Epithelial cell of esophagus (primary cell): ENCODE data around the gene FAM131A.

ENCODE experiments used
- DNase-seq: peaks from one replicate; pipeline ENCODE4 v3.0.0; 2010; ENCODE audit warnings: low read depth
- H3K4me3 ChIP-seq: 2 replicates; pipeline ENCODE4 v1.5.1; 2011; ENCODE audit warnings: mild to moderate bottlenecking, low read length, control low read depth
- CTCF ChIP-seq: IDR thresholded peaks from 2 replicates; pipeline ENCODE4 v1.5.1; 2011; ENCODE audit warnings: low read depth, mild to moderate bottlenecking, low read length, control low read depth, inconsistent platforms; ENCODE audit not compliant: insufficient read depth; ENCODE audit errors: missing control alignments

The FAM131A gene

DNA sequence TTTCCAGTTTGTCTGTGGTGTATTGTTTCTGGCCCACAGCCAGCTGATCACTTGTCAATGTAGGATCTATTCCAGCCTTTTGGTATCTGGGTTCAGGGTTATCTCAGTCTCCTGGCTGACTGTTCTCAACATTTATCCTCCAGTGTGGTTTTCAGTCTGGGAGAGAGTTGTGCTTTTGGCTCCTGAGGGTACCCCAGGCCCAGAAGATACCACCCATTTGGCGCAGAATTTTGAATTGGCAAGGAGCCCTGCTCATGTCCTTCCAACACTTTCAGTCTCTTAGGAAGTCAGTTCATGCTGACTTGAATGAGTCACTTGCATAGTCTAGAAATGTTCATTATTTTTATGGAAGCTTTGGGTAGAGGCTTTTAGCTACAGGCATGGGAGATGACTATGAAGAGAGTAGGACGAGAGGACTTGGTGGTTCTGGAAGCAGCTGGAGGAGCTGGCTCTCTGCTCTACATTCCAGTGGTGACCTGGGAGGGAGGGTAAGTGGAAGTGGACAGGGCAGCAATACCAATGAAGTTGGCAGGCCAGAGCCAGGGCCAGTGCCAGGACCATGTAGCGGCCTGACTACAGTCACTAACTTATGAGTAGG, 31.3 kb downstream of the FAM131A start:
- no peak for DNase-seq
- no peak overlapping the region for H3K4me3 ChIP-seq
- TF ChIP-seq CTCF, result no peak

DNA sequence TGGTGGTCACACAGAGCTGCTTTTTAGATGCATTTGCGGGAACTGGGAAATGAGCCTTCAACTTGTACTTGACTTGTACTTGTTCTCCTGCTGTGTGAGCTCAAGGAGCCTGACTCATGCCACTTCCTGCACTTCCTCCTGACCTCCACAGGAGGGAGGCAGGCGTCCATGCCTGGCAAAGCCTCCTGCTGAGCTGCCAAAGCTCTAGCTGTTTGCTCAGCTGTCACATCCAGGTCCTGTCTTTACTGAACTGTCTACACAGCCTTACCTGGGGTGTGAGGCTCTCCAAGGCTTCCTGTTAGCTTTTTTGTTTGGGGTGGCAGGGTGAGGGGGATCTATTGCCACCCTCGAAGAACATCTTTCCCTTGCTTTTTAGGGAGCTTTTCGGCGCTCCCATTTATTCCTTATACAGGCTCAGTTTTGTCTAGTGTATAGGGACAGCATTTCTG, 34.2 kb downstream of the FAM131A start:
- DNase-seq, result peak; percentile 88
- H3K4me3 ChIP-seq, result no peak overlapping the region
- TF ChIP-seq CTCF, result peak; percentile 100

DNA sequence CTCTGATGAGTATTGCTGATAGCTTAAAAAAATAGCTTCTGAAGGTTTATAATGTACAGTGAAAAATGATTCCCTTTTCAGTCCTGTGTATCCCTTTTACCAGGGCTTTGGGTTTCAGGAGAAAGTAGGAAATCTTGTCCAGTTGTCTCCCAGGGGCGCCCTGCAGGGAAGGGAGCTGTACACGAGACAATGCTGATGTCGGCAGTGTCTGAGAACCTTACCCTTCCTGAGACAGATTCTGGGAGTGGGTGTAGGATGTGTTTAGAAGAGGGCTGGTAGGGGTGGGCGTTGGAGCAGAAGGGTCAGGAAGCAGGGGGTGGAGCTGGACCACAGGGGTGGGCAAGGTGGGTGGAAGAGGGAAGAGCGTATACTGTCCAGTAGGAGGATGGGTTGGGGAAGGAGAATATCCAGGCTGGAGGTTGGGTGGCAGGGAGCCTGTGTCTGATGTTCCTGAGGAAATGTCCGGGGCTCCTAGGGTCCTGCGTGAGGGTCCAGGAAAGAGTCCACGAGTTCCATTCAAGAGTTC, 35.0 kb downstream of the FAM131A start:
- no peak for DNase-seq
- no peak overlapping the region for H3K4me3 ChIP-seq
- no peak for TF ChIP-seq CTCF

DNA sequence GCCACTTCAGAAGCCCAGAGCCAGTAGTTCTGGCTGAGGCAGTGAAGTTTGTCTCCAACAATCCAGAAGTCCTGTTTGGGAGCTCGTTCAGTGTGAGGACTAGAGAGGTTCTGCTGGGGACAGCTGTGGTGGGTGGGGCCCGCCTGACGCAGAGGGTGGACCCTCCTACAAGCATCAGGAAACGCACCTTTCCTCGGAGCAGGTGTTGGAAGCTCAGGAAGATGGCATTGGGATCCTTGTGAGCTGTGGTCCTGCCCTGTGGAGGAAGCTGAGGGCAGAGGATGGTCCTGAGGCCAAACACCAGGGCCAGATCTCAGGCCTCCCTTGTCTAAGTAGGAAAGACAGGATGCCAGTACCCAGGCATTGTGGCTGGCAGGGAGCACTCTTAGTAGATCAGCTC, 35.5 kb downstream of the FAM131A start:
- no peak overlapping the region for H3K4me3 ChIP-seq
- TF ChIP-seq CTCF, result no peak
- no peak for DNase-seq

DNA sequence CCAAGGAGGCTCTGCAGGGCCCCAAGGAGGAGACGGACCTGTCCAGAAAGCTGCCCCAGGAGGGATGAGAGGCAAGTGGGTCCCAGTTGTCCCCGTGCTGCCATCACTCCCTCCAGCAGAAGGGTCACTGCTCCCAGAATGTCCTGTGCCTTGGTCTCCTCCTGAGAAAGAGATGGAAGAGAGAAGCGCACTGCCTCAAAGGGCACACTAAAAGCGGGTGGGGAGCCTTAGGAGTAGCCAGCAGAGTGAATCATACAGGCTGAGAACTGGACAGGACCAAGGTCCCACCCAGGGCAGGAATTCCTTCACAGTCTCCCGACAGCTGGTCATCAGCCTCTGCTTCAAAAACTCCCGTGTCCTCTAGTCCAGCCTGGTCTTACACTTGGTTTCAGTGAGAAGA, 36.0 kb downstream of the FAM131A start:
- DNase-seq, result no peak
- H3K4me3 ChIP-seq, result no peak overlapping the region
- no peak for TF ChIP-seq CTCF

- no peak for DNase-seq
- no peak for TF ChIP-seq CTCF
- H3K4me3 ChIP-seq, result no peak overlapping the region
Observed at GRCh38 chr3:184375747-184376461, 38.5 kb downstream of the FAM131A start.
